HG03354 (cell line): ENCODE measurements around the gene GPX3.

Source experiments
- ATAC-seq: cut with Tn5 transposase; IDR thresholded peaks from one replicate; pipeline ENCODE4 v1.9.1; 2021; ENCODE audit warnings: mild to moderate bottlenecking; ENCODE audit not compliant: unreplicated experiment, poor library complexity, severe bottlenecking

The GPX3 gene

DNA sequence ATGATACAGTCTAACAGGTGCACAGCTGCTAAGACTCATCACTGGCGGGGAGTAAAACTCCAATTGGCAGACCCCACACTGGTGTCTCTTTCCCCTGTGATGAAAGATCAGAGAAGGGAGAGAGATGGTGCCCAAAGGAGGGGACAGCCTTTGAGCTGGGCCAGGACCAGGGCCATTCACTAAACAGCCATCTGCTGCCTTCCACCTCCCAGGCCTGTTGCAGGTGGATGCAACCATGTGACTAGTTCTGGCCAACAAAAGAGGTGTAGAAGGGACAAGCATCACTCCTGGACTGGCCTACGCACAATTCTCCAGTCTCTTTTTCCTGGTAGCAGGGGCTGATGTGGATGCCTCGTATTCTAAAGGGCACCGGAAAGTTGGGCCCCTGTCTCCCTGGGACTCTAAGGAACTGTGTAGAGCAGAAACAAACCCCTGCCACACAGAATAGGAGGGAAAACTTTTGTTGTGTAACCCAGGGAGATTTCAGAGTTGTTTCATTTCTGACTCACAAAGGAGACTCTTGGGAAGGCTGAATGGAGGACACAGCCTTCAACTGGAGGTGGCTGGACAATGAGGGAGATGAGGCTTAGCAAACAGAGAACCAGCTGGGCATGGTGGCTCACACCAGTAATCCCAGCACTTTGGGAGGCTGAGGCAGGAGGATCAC is 33.5 kb downstream of the GPX3 start:
- ATAC-seq = no peak

DNA sequence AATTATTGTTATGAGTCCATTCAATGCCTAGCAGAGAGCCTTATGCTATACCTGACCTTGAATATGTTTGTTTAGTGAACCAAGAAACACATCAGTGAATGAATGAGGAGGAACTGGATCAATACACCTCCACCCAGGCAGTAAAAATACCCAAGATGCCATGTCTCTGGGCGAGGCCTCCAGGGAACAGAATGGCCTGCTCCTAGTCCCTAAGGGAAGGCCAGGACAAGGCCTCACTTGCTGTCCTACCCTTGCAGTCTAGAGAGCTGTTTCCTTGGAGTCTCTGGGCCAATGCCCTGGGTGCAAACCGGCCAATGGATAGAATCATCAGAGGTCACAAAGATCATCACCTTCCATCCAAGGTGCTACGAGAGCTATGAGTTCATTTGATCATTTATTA is 34.3 kb downstream of the GPX3 start:
- no peak for ATAC-seq

DNA sequence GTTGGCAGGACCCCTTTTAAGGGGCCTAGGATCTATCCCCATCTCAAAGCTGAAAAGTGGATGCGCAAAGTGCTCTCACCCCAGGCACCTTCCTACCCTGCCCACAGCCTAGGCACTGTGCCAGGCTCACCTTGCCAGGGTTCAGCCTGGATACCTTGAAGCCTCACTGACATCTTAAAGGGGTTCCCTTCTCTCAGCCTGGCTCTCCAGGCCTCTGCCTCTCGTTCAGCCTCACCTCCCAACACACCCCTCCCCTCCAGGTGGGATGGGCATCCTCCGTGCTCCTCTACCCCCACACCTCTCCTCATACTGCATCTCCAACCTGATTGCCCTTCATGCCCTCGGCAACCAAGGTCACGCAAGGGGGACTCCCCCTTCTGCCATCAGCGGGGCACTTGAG is 34.9 kb downstream of the GPX3 start:
- ATAC-seq = no peak

DNA sequence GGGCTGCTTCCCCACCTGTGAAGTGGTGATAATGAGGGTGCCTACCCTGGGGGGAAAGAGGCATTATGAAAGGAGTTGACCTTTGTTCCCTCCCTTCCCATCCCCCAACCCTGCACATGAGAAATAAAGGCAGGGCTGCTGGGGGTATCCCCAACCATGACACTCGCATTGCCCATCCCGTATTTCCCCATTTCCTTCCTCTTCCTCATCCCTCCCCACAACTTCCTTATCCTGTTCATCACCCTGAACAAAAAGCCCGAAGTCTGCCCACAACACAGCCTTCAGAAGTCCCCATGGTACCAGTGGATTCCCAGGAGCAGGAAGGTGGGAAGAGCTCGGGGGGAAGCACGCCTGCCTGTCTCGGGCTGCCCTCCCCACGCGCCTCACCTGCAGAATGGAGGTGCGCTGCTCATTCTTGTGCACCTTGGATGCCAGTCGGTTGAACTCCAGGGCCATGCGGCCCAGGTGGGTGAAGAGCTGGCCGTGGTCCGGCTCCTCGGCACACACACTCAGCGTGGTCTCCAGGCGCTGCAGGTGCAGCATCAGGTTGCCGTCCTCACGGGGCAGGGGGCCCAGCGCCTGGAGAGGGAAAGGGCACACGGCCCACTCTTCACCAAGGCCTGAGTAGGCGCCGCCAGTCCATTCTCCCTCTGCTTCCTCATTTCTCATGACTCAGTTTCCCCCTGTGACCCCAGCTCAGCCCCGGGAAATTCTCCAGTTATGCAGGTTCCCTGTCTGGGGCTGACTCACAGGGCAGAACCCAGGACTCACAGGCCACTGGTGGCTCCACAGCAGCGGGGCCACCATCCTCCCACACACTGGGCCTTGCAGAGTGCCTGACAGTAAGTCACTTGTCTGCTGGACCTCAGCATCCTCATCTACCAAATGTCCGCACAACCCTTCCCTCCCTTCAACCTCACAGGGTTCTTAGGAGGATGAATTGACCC is 36.3 kb downstream of the GPX3 start:
- no peak for ATAC-seq

DNA sequence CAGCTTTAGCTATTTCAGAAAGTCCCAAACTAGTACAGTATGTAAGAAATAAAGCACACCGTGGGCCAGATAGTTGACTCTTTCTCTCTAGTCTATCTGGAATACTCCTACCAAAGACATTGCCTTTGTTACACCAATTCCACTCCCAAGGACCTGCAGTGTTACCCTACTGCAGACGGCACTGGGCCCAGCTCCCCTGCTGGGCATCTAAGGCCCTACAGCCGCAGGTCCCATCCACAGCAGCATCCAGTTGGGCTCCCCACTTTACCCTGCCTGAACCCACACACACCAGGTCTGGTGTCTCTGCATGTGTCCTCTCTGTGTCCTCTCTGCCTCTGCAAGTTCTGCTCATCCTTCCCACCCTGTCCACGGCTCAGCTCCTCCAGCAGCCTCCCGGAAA is 37.9 kb downstream of the GPX3 start:
- no peak for ATAC-seq

DNA sequence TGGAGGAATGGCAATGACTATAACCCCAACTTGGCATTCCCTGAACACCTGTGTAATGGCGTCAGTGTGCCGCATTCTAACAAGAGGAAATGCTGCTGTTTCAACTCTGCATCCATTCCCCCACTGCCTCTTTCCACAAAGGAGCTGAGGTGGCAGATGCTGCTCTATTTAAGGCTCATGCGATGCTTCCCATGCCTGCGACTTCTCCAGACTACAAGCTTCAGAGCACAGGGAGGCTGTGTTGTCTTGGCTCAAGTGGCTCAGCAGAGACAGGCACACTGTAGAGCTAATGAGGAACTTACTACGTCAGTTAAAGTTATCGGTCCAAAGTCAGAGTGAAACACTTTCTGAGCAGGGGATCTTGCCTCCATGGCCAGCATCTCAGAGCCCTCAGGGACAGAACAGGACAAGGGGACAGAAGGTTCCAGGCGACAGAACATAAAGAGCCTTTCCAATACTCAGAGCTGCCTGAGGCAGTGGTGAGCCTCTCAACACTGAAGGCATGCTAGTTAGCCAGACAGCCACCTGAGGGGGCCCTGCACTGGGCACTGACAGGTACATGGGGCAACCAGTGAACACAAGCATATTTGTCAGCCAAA is 38.6 kb downstream of the GPX3 start:
- no peak for ATAC-seq

DNA sequence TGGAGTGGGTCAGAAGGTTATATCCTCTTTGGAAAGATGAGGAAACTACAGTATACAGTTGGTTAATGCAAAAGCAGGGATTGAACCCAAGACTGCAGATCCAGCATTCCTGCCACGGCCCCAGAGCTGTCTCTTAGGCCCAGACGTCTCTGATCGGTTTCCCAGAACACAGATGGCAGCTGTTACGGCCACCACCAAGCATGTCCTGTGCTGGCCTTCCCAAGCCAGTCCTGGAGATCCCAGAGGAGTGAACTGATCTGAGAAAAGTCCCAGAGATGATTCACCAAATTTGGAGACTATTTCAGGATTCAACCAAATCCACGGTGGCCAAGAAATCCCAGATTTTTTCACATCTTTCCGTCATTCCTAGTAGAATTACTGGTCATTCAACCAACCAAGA is 40.4 kb downstream of the GPX3 start:
- ATAC-seq = no peak

DNA sequence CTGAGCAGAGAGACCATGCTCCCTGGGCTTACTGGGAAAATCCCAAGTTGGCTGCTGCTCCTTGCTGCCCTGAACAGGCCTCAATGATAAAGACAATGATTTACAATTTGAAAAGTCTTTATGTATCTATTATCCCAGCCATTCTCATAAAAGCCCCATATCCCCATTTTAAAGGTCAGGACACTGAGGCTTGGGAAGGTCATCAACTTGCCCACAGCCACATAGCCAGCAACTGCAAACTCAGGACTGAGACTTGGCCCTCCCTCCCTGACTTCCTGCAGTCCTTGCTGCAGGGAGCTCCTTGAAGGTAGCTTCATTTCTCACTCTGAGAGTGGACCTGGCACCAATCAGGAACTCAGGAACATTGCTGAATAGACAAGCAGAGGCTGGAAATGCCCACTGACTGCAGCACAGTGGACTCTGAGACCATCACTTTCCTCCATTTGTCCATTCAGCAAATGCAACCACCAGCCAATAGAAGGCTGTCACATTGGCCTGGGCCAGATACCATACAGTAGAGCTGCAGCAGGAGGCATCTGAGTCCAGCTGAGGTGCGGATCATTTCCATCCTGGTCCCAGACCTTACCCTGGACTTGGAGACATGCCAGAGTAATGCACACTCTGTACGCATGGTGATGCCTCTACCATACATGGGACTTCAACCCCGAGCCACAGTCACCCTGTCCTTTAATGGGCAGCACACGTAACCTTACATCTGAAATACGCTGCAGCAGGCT is 42.2 kb downstream of the GPX3 start:
- no peak for ATAC-seq

DNA sequence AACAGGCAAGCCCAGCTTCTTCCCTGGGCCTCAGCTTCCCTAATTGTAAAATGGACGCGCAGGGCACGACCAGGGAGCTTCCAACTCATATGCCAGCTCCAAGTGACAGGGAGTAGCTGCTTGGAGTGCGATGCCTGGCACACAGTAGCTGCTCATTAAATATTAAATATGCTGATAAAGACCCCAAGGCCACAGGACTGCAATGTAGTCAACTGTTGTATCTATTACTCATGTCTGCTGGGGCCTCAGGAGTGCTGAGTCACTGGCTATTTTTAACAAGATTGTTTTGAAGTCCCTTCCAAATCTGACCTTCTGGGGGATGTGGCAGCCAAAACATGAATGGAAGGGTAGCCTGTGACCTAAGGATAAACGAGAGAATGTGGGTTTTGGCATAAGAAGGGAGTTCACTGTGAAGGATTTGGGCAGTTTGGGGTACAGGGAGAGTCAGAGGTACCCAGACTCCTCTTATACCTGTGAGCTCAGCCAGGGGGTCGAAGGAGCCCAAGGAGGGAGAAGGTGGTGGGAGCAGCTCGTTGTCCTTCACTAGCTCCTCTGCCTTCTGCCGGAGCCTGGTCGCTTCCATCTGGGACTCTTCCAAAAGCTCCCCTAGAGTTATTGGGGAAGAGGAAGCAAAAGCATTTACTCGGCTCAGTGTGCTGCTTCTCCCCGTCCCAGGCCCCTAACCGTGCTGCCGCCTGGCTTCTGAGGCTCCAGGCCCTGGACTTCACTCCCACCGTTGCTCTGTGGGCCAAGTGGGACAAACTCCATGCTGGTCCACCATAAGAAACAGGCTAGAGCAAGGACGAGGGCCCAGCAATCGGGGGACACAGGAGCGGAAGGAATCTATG is 43.0 kb downstream of the GPX3 start:
- no peak for ATAC-seq

DNA sequence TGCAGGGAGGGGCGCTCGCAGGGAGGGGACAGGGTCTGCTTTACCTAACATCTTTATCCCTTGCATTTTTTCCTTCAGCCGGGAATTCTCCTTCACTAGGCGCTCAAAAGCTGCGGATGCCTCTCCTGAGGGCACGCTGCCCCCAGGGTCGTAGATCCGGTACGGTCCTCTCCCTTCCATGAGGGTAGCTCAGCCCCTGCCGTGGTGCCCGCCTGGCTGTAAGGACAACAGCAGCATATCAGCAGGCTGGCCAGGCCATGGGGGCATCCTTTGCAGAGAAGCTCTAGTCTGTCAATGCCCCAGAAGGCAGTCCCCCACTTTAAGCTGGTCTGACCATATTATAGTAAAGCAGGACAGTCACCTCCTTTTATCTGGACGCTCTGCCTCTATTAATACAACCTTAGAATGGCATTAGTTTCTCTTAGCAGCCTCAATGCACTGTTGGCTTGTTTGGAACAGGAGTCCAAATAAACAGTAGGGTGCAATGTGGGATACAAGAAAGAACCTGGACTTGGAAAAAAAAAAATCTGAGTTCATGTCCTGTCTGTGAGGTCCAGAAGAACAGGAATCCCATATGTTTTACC is 44.6 kb downstream of the GPX3 start:
- ATAC-seq = no peak

DNA sequence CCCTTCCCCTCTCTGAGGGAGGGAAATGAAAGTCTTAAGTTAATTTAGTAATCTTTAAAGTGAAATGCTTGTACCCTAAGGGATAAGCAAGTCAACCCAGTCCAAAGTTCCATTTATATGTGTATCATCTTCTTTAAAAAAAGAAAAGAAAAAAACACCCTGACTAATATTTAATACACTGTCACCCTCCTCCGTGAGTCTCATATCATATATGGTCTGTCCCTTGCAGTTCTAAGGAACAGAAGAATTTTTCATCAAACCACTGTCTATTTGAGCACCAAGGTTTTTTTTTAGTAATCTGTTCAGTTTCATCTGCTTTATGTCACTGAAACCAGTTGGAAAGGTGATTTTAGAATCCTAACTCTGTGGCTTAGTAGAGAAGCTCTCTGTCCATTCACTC is 45.2 kb downstream of the GPX3 start:
- ATAC-seq = no peak

DNA sequence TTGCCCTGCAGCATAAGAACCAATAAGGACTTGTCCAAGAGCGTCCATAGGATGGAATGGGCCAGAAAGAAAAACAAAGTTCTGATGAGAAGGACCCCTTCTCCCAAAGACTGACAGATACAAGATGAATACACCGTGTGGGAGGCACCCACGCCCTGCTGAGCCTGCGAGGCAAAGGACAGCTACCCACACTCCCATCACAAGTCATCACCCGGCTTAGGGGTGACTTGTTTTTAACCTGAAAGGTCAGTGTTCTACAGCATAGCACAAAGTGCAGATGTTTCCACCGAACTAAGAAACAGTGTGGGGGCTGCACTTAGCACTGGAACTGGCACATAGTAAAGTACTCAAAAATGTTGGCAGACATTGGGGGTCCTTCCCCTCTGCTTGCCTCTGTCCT is 46.5 kb downstream of the GPX3 start:
- ATAC-seq = no peak

DNA sequence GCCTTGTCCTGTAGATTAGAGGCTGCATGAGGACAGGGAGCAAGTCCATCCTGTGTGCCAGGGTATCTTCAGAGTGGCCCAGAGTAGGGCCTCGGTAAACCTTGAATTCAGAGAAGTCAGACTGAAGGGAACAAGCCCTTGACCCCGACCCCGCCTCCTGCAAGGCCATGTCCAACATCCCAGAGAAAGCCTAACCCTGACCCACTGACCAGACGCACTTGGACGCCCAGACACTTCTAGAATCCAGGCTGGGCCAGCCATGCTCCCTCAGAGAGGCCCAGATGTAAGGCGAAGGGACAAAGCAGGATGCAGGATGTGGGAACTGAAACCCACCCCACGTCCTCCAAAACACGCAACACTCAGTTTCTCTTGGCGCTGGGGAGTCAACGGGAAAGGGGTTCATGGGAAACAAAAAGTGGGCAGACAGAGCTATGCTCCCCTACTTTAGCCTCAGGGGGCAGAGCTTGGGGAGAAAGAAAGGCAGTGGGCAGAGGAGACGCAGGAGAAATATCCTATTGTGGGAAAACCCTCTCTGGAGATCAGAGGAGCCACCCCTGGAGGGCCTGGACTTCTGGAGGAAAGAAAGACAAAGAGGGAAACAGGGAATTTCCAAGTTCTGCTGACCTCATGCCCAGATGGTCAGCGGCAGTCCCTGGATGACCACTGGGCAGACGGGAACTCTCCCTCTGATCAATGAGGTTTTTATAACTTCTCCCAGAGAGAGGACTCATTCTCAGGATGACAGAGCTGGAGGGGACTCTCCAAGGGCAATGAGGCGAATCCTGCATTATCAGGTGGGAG is 47.4 kb downstream of the GPX3 start:
- ATAC-seq = peak; percentile 11

DNA sequence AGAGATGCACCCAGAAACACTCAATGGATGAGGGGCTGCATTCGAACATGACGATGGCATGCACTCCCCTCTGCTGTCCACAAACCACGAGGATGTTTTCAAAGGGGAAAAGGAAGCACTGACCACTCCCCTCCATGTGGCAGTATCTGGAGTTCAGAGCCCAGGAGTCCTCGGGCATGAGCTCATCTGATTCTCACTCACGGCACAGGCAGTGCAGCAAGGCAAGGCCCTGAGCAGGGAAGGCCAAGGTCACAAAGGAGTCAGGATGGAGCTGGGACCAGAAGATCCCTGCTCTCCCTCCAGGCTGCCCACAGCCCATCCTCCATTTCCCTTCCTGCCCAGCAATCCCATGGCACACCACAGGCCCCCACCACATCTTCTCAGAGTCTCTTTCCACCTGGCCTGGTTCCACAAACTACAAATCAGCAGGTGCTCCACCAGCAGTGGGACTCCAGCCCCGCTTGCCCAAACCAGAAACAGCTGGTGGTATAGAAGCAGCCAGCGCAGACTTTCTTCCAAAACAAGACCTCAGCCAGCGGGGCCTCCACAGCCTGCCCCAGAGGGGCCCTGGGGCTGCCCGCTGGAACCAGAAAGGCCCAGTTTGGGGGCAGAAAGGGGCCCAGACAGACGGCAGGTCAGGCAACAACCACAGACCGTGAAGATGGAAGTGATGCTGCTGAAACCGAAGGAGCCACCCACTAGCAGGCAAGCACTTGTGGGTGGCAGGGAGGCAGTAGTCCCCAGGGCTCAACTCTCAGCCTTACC is 48.2 kb downstream of the GPX3 start:
- ATAC-seq = peak; percentile 81

DNA sequence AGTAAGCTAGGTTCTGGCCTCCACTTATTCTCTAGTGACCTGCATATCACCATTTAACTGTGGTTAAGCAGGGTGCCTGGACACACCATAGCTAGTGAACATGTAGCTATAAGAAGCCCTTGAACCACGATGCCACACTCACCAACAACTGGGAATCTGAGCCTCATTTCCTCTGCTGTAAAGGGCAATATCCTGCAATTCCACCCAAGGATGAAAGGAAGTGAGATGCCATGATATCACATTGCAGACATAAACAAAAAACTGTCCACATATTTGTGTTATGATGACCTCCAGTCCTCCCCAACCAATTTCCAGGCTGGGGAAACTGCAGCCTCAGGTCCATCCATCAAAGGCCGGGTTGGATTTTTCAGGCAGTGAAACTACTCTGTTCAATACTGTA is 50.1 kb downstream of the GPX3 start:
- ATAC-seq = no peak

DNA sequence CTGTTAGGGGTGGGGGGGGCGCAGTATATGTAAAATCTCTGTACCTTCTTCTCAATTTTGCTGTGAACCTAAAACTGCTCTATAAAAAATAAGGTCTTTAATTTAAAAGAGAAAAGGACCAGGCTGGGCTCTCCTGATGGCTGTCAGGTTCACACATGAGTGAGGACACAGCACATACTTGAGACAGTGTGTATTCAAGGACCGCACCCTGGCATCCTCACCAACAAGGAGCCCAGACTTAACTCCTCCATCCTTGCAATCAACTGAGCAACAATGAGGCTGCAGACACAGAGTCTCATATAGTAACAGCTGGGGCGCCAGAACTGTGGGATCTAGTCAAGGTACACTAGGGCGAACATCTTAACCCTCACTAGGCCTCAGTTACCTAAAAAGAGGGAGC is 50.6 kb downstream of the GPX3 start:
- ATAC-seq = no peak

DNA sequence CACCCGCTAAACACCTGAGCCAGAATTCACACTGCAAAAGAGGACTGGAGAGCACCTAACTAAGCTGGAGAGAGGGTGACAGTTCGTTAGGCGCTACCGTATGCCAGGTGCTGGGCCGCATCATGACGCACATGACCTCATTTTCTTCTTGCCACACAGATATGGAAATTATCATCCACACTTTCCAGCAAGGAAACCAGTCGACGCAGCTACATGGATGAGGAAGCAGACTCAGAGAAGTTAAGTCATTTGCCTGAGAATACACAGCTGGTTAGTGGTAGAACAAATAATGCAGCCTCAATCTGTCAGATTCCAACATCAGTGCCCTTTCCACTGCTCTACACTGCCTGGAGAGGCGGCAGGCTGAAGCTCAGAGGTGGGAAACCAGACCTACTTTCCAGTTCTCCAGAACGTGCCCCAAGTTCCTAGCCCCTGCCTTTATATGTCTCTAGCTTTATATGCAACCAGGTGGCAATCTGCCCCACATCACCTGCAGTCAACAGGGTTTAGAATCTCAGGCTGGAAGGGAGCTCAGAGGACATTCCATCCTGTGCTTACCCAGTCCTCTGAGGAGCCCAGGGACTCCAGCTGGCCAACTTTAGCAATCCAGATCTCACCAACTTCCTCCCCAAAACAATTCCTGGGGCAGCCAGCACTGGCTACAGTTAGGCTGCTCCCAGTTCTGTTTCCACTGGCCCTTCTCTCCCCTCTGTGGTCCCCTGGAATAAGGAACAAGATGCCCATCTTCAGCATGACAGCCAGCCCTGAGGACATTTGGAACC is 51.6 kb downstream of the GPX3 start:
- ATAC-seq = no peak
